ENCODE results near the gene DAW1.
"Not testable (repeated sequence)": the region's sequence is repeated elsewhere in the genome, so short reads cannot be mapped to it uniquely, and the experiment has no call there.

DNA sequence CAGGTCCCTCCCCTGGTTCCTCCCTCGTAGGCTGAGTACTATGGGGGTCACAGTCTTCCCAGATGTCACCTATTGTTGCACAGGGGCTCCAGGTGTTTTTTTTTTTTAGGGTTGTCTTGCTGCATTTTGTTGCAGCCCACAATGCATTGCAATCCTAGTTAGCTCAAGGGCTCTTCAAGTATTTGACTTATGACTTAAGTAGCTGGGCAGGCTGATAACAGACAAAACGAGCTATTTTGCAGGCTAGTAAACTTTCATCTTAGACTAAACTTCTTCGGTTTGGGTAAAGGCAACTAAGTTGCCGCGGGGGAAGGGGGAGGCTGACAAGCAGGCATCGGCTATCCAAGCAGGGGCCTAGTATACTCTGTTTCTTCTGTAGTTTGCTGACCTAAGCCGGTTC lies 64.8 kb downstream of the DAW1 start:
- not testable (repeated sequence) for TF ChIP-seq POLR2AphosphoS5 (IDR thresholded peaks at IDR 0.05; ENCODE audit: low read depth); CTCF (IDR thresholded peaks at IDR 0.05; ENCODE audit: insufficient read depth, low read length); REST (IDR thresholded peaks at IDR 0.05; ENCODE audit: insufficient replicate concordance, low read depth)

Measured in HL-60 (cell line).